ENCODE results near the gene CCDC122.
A peak's percentile ranks its signal among the peaks of the same experiment; 100 is the strongest.
"Not testable (repeated sequence)": the region's sequence is repeated elsewhere in the genome, so short reads cannot be mapped to it uniquely, and the experiment has no call there.

The CCDC122 gene

GRCh38 chr13:43830497-43830881, 49.1 kb downstream of the CCDC122 start:
- Histone ChIP-seq H3K9ac (ENCODE audit: low read depth, low read length) (no peak overlapping the region), H3K4me3 (ENCODE audit: low read length) (no peak overlapping the region), H3K27me3 (ENCODE audit: insufficient read depth, low read length) (no peaks in the 10 kb centered on the region), H3K27ac (ENCODE audit: low read length) (no peak overlapping the region), H3K9me3 (ENCODE audit: insufficient read depth, low read depth, low read length) (no peaks in the 10 kb centered on the region), H3K36me3 (ENCODE audit: insufficient read depth, low read depth, low read length) (no peaks in the 10 kb centered on the region), H3K4me1 (ENCODE audit: insufficient read depth, low read length) (no peaks in the 10 kb centered on the region)

- not testable (repeated sequence) for H3K4me1 ChIP-seq (ENCODE audit: insufficient read depth, low read length); H3K36me3 ChIP-seq (ENCODE audit: insufficient read depth, low read depth, low read length); H3K27ac ChIP-seq (ENCODE audit: low read length); H3K9ac ChIP-seq (ENCODE audit: low read depth, low read length); H3K9me3 ChIP-seq (ENCODE audit: insufficient read depth, low read depth, low read length); H3K4me3 ChIP-seq (ENCODE audit: low read length); H3K27me3 ChIP-seq (ENCODE audit: insufficient read depth, low read length)
Observed at GRCh38 chr13:43824656-43825055, 54.9 kb downstream of the CCDC122 start.

GRCh38 chr13:43822969-43823368, 56.6 kb downstream of the CCDC122 start:
- H3K4me3 ChIP-seq (ENCODE audit: low read length), result no peak overlapping the region

GRCh38 chr13:43816401-43816889, 63.1 kb downstream of the CCDC122 start:
- H3K27ac ChIP-seq (ENCODE audit: low read length), result no peak overlapping the region
- H3K27me3 ChIP-seq (ENCODE audit: insufficient read depth, low read length), result no peaks in the 10 kb centered on the region
- no peaks in the 10 kb centered on the region; the same call in 1 of the 2 replicates for H3K4me1 ChIP-seq (ENCODE audit: insufficient read depth, low read length)
- H3K9me3 ChIP-seq (ENCODE audit: insufficient read depth, low read depth, low read length), result no peaks in the 10 kb centered on the region
- no peak overlapping the region for H3K9ac ChIP-seq (ENCODE audit: low read depth, low read length)
- H3K36me3 ChIP-seq (ENCODE audit: insufficient read depth, low read depth, low read length), result no peaks in the 10 kb centered on the region
- no peak overlapping the region for H3K4me3 ChIP-seq (ENCODE audit: low read length)

More at GRCh38 chr13:43822969-43823368, 56.6 kb downstream of the CCDC122 start:
- Histone ChIP-seq H3K27me3 (ENCODE audit: insufficient read depth, low read length) (no peaks in the 10 kb centered on the region), H3K4me1 (ENCODE audit: insufficient read depth, low read length) (no peaks in the 10 kb centered on the region), H3K9ac (ENCODE audit: low read depth, low read length) (no peak overlapping the region), H3K9me3 (ENCODE audit: insufficient read depth, low read depth, low read length) (no peaks in the 10 kb centered on the region), H3K27ac (ENCODE audit: low read length) (no peak overlapping the region), H3K36me3 (ENCODE audit: insufficient read depth, low read depth, low read length) (no peaks in the 10 kb centered on the region)

GRCh38 chr13:43815204-43815603, 64.3 kb downstream of the CCDC122 start:
- H3K36me3 ChIP-seq (ENCODE audit: insufficient read depth, low read depth, low read length), result no peaks in the 10 kb centered on the region
- no peaks in the 10 kb centered on the region for H3K9me3 ChIP-seq (ENCODE audit: insufficient read depth, low read depth, low read length)
- H3K4me1 ChIP-seq (ENCODE audit: insufficient read depth, low read length), result no peaks in the 10 kb centered on the region; the same call in 1 of the 2 replicates
- no peak overlapping the region for H3K4me3 ChIP-seq (ENCODE audit: low read length)
- H3K9ac ChIP-seq (ENCODE audit: low read depth, low read length), result no peak overlapping the region
- H3K27ac ChIP-seq (ENCODE audit: low read length), result no peak overlapping the region
- H3K27me3 ChIP-seq (ENCODE audit: insufficient read depth, low read length), result no peaks in the 10 kb centered on the region

- Histone ChIP-seq H3K27me3 (ENCODE audit: insufficient read depth, low read length) (no peaks in the 10 kb centered on the region), H3K36me3 (ENCODE audit: insufficient read depth, low read depth, low read length) (no peaks in the 10 kb centered on the region), H3K9me3 (ENCODE audit: insufficient read depth, low read depth, low read length) (no peaks in the 10 kb centered on the region), H3K9ac (ENCODE audit: low read depth, low read length) (no peak overlapping the region), H3K4me1 (ENCODE audit: insufficient read depth, low read length) (peaks cover 13% of the 10 kb centered on the region; the same call in 1 of the 2 replicates), H3K27ac (ENCODE audit: low read length) (no peak overlapping the region), H3K4me3 (ENCODE audit: low read length) (no peak overlapping the region)
Observed at GRCh38 chr13:43808676-43809075, 70.9 kb downstream of the CCDC122 start.

GRCh38 chr13:43805681-43806128, 73.8 kb downstream of the CCDC122 start:
- Histone ChIP-seq H3K4me3 (ENCODE audit: low read length) (0 out of 2 replicates have a peak overlapping the region, but pooled peaks have one; percentile 27), H3K36me3 (ENCODE audit: insufficient read depth, low read depth, low read length) (no peaks in the 10 kb centered on the region), H3K27me3 (ENCODE audit: insufficient read depth, low read length) (no peaks in the 10 kb centered on the region), H3K9me3 (ENCODE audit: insufficient read depth, low read depth, low read length) (no peaks in the 10 kb centered on the region), H3K27ac (ENCODE audit: low read length) (no peak overlapping the region), H3K9ac (ENCODE audit: low read depth, low read length) (no peak overlapping the region), H3K4me1 (ENCODE audit: insufficient read depth, low read length) (peaks cover 13% of the 10 kb centered on the region; the same call in 1 of the 2 replicates)

- H3K9me3 ChIP-seq (ENCODE audit: insufficient read depth, low read depth, low read length), result no peaks in the 10 kb centered on the region
- H3K36me3 ChIP-seq (ENCODE audit: insufficient read depth, low read depth, low read length), result no peaks in the 10 kb centered on the region
- H3K4me1 ChIP-seq (ENCODE audit: insufficient read depth, low read length), result peaks cover 13% of the 10 kb centered on the region; the same call in 1 of the 2 replicates
- H3K27ac ChIP-seq (ENCODE audit: low read length), result no peak overlapping the region
- no peaks in the 10 kb centered on the region for H3K27me3 ChIP-seq (ENCODE audit: insufficient read depth, low read length)
- no peak overlapping the region for H3K9ac ChIP-seq (ENCODE audit: low read depth, low read length)
- H3K4me3 ChIP-seq (ENCODE audit: low read length), result no peak overlapping the region
Observed at GRCh38 chr13:43805071-43805468, 74.5 kb downstream of the CCDC122 start.

- Histone ChIP-seq H3K36me3 (ENCODE audit: insufficient read depth, low read depth, low read length) (no peaks in the 10 kb centered on the region), H3K4me3 (ENCODE audit: low read length) (no peak overlapping the region), H3K27ac (ENCODE audit: low read length) (no peak overlapping the region), H3K9me3 (ENCODE audit: insufficient read depth, low read depth, low read length) (no peaks in the 10 kb centered on the region), H3K27me3 (ENCODE audit: insufficient read depth, low read length) (no peaks in the 10 kb centered on the region), H3K4me1 (ENCODE audit: insufficient read depth, low read length) (peaks cover 13% of the 10 kb centered on the region; the same call in 1 of the 2 replicates), H3K9ac (ENCODE audit: low read depth, low read length) (no peak overlapping the region)
Observed at GRCh38 chr13:43804461-43805070, 75.0 kb downstream of the CCDC122 start.

GRCh38 chr13:43802511-43802910, 77.0 kb downstream of the CCDC122 start:
- H3K9ac ChIP-seq (ENCODE audit: low read depth, low read length), result no peak overlapping the region
- H3K9me3 ChIP-seq (ENCODE audit: insufficient read depth, low read depth, low read length), result no peaks in the 10 kb centered on the region
- no peaks in the 10 kb centered on the region for H3K27me3 ChIP-seq (ENCODE audit: insufficient read depth, low read length)

GRCh38 chr13:43800828-43801227, 78.7 kb downstream of the CCDC122 start:
- Histone ChIP-seq H3K27ac (ENCODE audit: low read length) (no peak overlapping the region), H3K27me3 (ENCODE audit: insufficient read depth, low read length) (no peaks in the 10 kb centered on the region), H3K4me1 (ENCODE audit: insufficient read depth, low read length) (peaks cover 12% of the 10 kb centered on the region; the same call in 1 of the 2 replicates), H3K4me3 (ENCODE audit: low read length) (no peak overlapping the region), H3K9me3 (ENCODE audit: insufficient read depth, low read depth, low read length) (no peaks in the 10 kb centered on the region), H3K9ac (ENCODE audit: low read depth, low read length) (no peak overlapping the region), H3K36me3 (ENCODE audit: insufficient read depth, low read depth, low read length) (no peaks in the 10 kb centered on the region)

More at GRCh38 chr13:43802511-43802910, 77.0 kb downstream of the CCDC122 start:
- Histone ChIP-seq H3K4me1 (ENCODE audit: insufficient read depth, low read length) (peaks cover 13% of the 10 kb centered on the region; the same call in 1 of the 2 replicates), H3K36me3 (ENCODE audit: insufficient read depth, low read depth, low read length) (no peaks in the 10 kb centered on the region), H3K27ac (ENCODE audit: low read length) (no peak overlapping the region), H3K4me3 (ENCODE audit: low read length) (no peak overlapping the region)

GRCh38 chr13:43799191-43799590, 80.3 kb downstream of the CCDC122 start:
- no peaks in the 10 kb centered on the region for H3K36me3 ChIP-seq (ENCODE audit: insufficient read depth, low read depth, low read length)
- H3K9ac ChIP-seq (ENCODE audit: low read depth, low read length), result no peak overlapping the region
- H3K9me3 ChIP-seq (ENCODE audit: insufficient read depth, low read depth, low read length), result no peaks in the 10 kb centered on the region
- H3K27me3 ChIP-seq (ENCODE audit: insufficient read depth, low read length), result no peaks in the 10 kb centered on the region
- peaks cover under 1% of the 10 kb centered on the region; the same call in 1 of the 2 replicates for H3K4me1 ChIP-seq (ENCODE audit: insufficient read depth, low read length)
- H3K4me3 ChIP-seq (ENCODE audit: low read length), result no peak overlapping the region
- no peak overlapping the region for H3K27ac ChIP-seq (ENCODE audit: low read length)
